H9 (cell line): Measurements from ENCODE around the gene SPTLC3. TPM values are rescaled to one million over a fixed set of nuclear protein-coding genes. Genes with fewer than 3 reads are reported as not detected.

ENCODE experiments used
- DNase-seq: peaks from one replicate; pipeline ENCODE4 v3.0.0-alpha.2; 2017
- H2AFZ ChIP-seq: one replicate; pipeline ENCODE4 v1.6.1; 2013; ENCODE audit warnings: mild to moderate bottlenecking, low read length, control low read depth, moderate library complexity
- H2AK5ac ChIP-seq: 2 replicates; pipeline ENCODE4 v1.6.1; 2013; ENCODE audit warnings: low read length, control low read depth, mixed read lengths; ENCODE audit not compliant: insufficient read length
- H2BK120ac ChIP-seq: one replicate; pipeline ENCODE4 v1.6.1; 2013; ENCODE audit warnings: low read depth, mild to moderate bottlenecking, low read length, control low read depth, inconsistent platforms; ENCODE audit not compliant: poor library complexity, severe bottlenecking
- H2BK12ac ChIP-seq: 2 replicates; pipeline ENCODE4 v1.6.1; 2013; ENCODE audit warnings: low read length, control low read depth, mixed read lengths, low read depth; ENCODE audit not compliant: insufficient read length
- H2BK15ac ChIP-seq: 2 replicates; pipeline ENCODE4 v1.6.1; 2013; ENCODE audit warnings: low read depth, low read length, control low read depth
- H2BK20ac ChIP-seq: one replicate; pipeline ENCODE4 v1.6.1; 2013; ENCODE audit warnings: low read depth, mild to moderate bottlenecking, low read length, control low read depth, inconsistent platforms; ENCODE audit not compliant: poor library complexity, severe bottlenecking
- H2BK5ac ChIP-seq: 2 replicates; pipeline ENCODE4 v1.6.1; 2013; ENCODE audit warnings: low read length, control low read depth, mixed read lengths; ENCODE audit not compliant: insufficient read length
- H3K14ac ChIP-seq: 2 replicates; pipeline ENCODE4 v1.6.1; 2013; ENCODE audit warnings: low read length, control low read depth; ENCODE audit not compliant: insufficient read depth
- H3K18ac ChIP-seq: 2 replicates; pipeline ENCODE4 v1.6.1; 2013; ENCODE audit warnings: low read depth, mild to moderate bottlenecking, mixed read lengths, low read length, control low read depth; ENCODE audit not compliant: insufficient read length
- H3K23ac ChIP-seq: 2 replicates; pipeline ENCODE4 v1.6.1; 2013; ENCODE audit warnings: low read length, control low read depth, mixed read lengths, low read depth; ENCODE audit not compliant: insufficient read length
- H3K23me2 ChIP-seq: 2 replicates; pipeline ENCODE4 v1.6.1; 2013; ENCODE audit warnings: low read depth, mild to moderate bottlenecking, mixed read lengths, low read length, control low read depth; ENCODE audit not compliant: insufficient read length, poor library complexity, severe bottlenecking
- H3K27ac ChIP-seq: 2 replicates; pipeline ENCODE4 v1.5.1; 2013; ENCODE audit warnings: low read length, control low read depth, mixed read lengths, low read depth; ENCODE audit not compliant: insufficient read length
- H3K27me3 ChIP-seq: 2 replicates; pipeline ENCODE4 v1.6.1; 2013; ENCODE audit warnings: low read length, control low read depth, inconsistent platforms; ENCODE audit not compliant: insufficient read depth
- H3K4ac ChIP-seq: 2 replicates; pipeline ENCODE4 v1.6.1; 2013; ENCODE audit warnings: low read depth, mild to moderate bottlenecking, control low read depth, inconsistent platforms, low read length, moderate library complexity
- H3K4me1 ChIP-seq: 2 replicates; pipeline ENCODE4 v1.6.1; 2013; ENCODE audit warnings: low read length, control low read depth, inconsistent platforms; ENCODE audit not compliant: insufficient read depth
- H3K4me2 ChIP-seq: 2 replicates; pipeline ENCODE4 v1.6.1; 2013; ENCODE audit warnings: low read length, control low read depth, mixed read lengths; ENCODE audit not compliant: insufficient read length, insufficient read depth
- H3K56ac ChIP-seq: 2 replicates; pipeline ENCODE4 v1.6.1; 2013; ENCODE audit warnings: low read depth, mild to moderate bottlenecking, mixed read lengths, low read length, control low read depth; ENCODE audit not compliant: insufficient read length
- H3K79me1 ChIP-seq: 2 replicates; pipeline ENCODE4 v1.6.1; 2013; ENCODE audit warnings: low read depth, mild to moderate bottlenecking, moderate library complexity, low read length, control low read depth, inconsistent platforms; ENCODE audit not compliant: insufficient read depth, poor library complexity, severe bottlenecking
- H3K79me2 ChIP-seq: 2 replicates; pipeline ENCODE4 v1.6.1; 2013; ENCODE audit warnings: low read length, control low read depth, inconsistent platforms; ENCODE audit not compliant: insufficient read depth
- H3K9ac ChIP-seq: 2 replicates; pipeline ENCODE4 v1.6.1; 2013; ENCODE audit warnings: low read length, control low read depth, mixed read lengths; ENCODE audit not compliant: insufficient read length; ENCODE audit errors: extremely low read depth
- H3K9me3 ChIP-seq: one replicate; pipeline ENCODE4 v1.6.1; 2013; ENCODE audit warnings: low read depth, low read length, inconsistent platforms; ENCODE audit not compliant: control insufficient read depth
- H3T11ph ChIP-seq: one replicate; pipeline ENCODE4 v1.6.1; 2013; ENCODE audit warnings: mild to moderate bottlenecking, low read length, control low read depth, inconsistent platforms
- H4K20me1 ChIP-seq: one replicate; pipeline ENCODE4 v1.6.1; 2013; ENCODE audit not compliant: control insufficient read depth, insufficient read length, insufficient read depth
- H4K5ac ChIP-seq: 2 replicates; pipeline ENCODE4 v1.6.1; 2013; ENCODE audit warnings: low read depth, mild to moderate bottlenecking, mixed read lengths, low read length, control low read depth; ENCODE audit not compliant: insufficient read length
- H4K8ac ChIP-seq: replicated peaks from 2 replicates; pipeline ENCODE4 v1.6.1; 2013; ENCODE audit warnings: low read length, control low read depth, mixed read lengths, low read depth; ENCODE audit not compliant: insufficient read length
- H4K91ac ChIP-seq: 2 replicates; pipeline ENCODE4 v1.6.1; 2013; ENCODE audit warnings: low read depth, mild to moderate bottlenecking, moderate library complexity, mixed read lengths, low read length, control low read depth; ENCODE audit not compliant: insufficient read length
- H3K27ac Mint-ChIP-seq, 3 experiments: 2 replicates in 2 of 3; 3 replicates in 1 of 3; pipeline ENCODE4 v1.8.0; 2020 to 2021; ENCODE audit warnings: mixed read lengths in 3 of 3, mild to moderate bottlenecking in 1 of 3, moderate library complexity in 1 of 3
- H3K27me3 Mint-ChIP-seq: 2 replicates; pipeline ENCODE4 v1.8.0; 2021; ENCODE audit warnings: low read depth, mild to moderate bottlenecking, moderate library complexity, mixed read lengths
- H3K36me3 Mint-ChIP-seq, 3 experiments: 2 replicates in 2 of 3; 3 replicates in 1 of 3; pipeline ENCODE4 v1.8.0; 2020 to 2021; ENCODE audit warnings: low read depth in 3 of 3, mixed read lengths in 3 of 3; ENCODE audit not compliant: insufficient read depth in 1 of 3
- H3K4me1 Mint-ChIP-seq, 2 experiments: 2 replicates each; pipeline ENCODE4 v1.8.0; 2020; ENCODE audit warnings: mixed read lengths in 2 of 2
- H3K4me3 Mint-ChIP-seq, 2 experiments: 2 replicates in 1 of 2; 3 replicates in 1 of 2; pipeline ENCODE4 v1.8.0; 2020 to 2021; ENCODE audit warnings: mild to moderate bottlenecking in 2 of 2, mixed read lengths in 2 of 2, moderate library complexity in 1 of 2
- H3K9me3 Mint-ChIP-seq, 2 experiments: 2 replicates in 1 of 2; 3 replicates in 1 of 2; pipeline ENCODE4 v1.8.0; 2020; ENCODE audit warnings: mild to moderate bottlenecking in 2 of 2, mixed read lengths in 2 of 2, moderate library complexity in 1 of 2
- CTCF ChIP-seq: fragments of 200-600 bp; sonication (generic); conservative IDR thresholded peaks from 3 replicates; pipeline ENCODE4 v1.8.0; 2021; ENCODE audit warnings: antibody characterized with exemption, mild to moderate bottlenecking
- WGBS: extraction: QIAGEN DNeasy Blood & Tissue Kit; methylation state at CpG from one replicate; pipeline ENCODE4 v1.1.7; 2013; ENCODE audit warnings: missing lambda C conversion rate, low lambda C conversion rate, mixed read lengths; ENCODE audit not compliant: insufficient read length; ENCODE audit errors: extremely low coverage; 5-methylcytosine and 5-hydroxymethylcytosine counted together
- total RNA-seq: library from RNA; stranded (reverse); gene quantifications from 2 replicates; pipeline ENCODE4 v1.2.1, GENCODE V29; 2021

The SPTLC3 gene
- total RNA-seq, 1 experiment from 2014 or later = 0.68 TPM

DNA sequence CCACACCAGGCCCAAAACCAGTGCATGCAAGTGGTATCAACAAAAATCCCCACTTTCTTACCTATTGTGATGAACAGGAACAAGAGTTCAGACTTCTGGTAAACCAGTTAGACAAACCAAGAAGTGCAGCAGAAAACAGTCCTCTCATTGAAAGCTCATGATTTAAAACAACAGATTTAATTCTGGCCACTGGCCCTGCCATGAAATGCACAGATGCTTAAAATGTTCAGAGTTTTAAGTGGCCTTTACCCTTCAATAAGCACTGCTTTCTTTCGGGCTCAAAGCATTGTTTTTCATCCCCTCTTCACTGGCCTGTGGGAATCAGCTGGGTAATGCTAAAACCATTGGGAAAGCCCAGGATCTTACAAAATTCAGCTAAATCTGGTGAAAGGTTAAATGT, 109.9 kb downstream of the SPTLC3 start:
- H3K27ac ChIP-seq = no peak overlapping the region
- no peaks in the 10 kb centered on the region for H3K9me3 ChIP-seq
- Mint-ChIP-seq H3K27me3 (no peaks in the 10 kb centered on the region; the same call in 1 of the 2 replicates), H3K4me1 (peaks cover 6% of the 10 kb centered on the region in 2 experiments), H3K4me3 (no peak overlapping the region), H3K27ac (no peak overlapping the region), H3K9me3 (no peaks in the 10 kb centered on the region), H3K36me3 (no peaks in the 10 kb centered on the region)
- H2AFZ ChIP-seq = no peak overlapping the region
- no peak overlapping the region for H3T11ph ChIP-seq
- no peak overlapping the region for H3K14ac ChIP-seq
- H3K23ac ChIP-seq = no peak overlapping the region
- TF ChIP-seq CTCF = no peak
- no peaks in the 10 kb centered on the region for H3K4me1 ChIP-seq
- no peak overlapping the region for H2BK120ac ChIP-seq
- no peak overlapping the region for H2BK15ac ChIP-seq
- H2BK20ac ChIP-seq = no peak overlapping the region
- H4K5ac ChIP-seq = no peak overlapping the region
- no peaks in the 10 kb centered on the region for H3K79me2 ChIP-seq
- H2BK12ac ChIP-seq = no peak overlapping the region
- no peak overlapping the region for H2AK5ac ChIP-seq
- no peak overlapping the region for H3K4me2 ChIP-seq
- no peak overlapping the region for H3K18ac ChIP-seq
- no peak overlapping the region for H2BK5ac ChIP-seq
- H3K27me3 ChIP-seq = no peaks in the 10 kb centered on the region
- no peaks in the 10 kb centered on the region for H3K23me2 ChIP-seq
- no peak overlapping the region for H4K91ac ChIP-seq
- WGBS = no CpG with 5 or more reads among the region's 1 CpG
- no peak overlapping the region for H3K9ac ChIP-seq
- no peaks in the 10 kb centered on the region for H4K20me1 ChIP-seq
- no peak overlapping the region for H3K56ac ChIP-seq
- no peak overlapping the region for H3K4ac ChIP-seq
- no peak for DNase-seq
- no peaks in the 10 kb centered on the region for H3K79me1 ChIP-seq
- no peak overlapping the region for H4K8ac ChIP-seq
